Pancreas (tissue), 10 donors: Measurements from ENCODE around the gene PSMD2. TPM values are rescaled to one million over a fixed set of nuclear protein-coding genes. Genes with fewer than 3 reads are reported as not detected.
"Not testable (repeated sequence)": the region's sequence is repeated elsewhere in the genome, so short reads cannot be mapped to it uniquely, and the experiment has no call there.

Experiments
- ATAC-seq, 4 donors: fragments of 200-7000 bp; cut with Tn5 transposase; one replicate each; pipeline versions ENCODE4 v1.8.0 to v1.9.1; 2020; ENCODE audit warnings: mild to moderate bottlenecking in 4 of 4, moderate library complexity in 4 of 4
- DNase-seq, 6 donors: peaks; one replicate each; pipeline ENCODE4 v3.0.0-alpha.2; 2020
- FAIRE-seq: peaks from 2 replicates; lab custom pipeline; 2012; peaks lifted over from hg19 to GRCh38; lab: Jason Lieb, UNC
- H3K27ac ChIP-seq, 4 donors: fragments of 200-600 bp; sonication (generic); 1 replicate in 3 of 4; 2 replicates in 1 of 4; pipeline versions ENCODE4 v1.5.0 to v1.8.0; 2020
- H3K27me3 ChIP-seq, 4 donors: fragments of 200-600 bp; one replicate each; pipeline ENCODE4 v1.8.0; 2021
- H3K36me3 ChIP-seq, 3 donors: fragments of 200-600 bp; sonication (generic) in 1 of 3; one replicate each; pipeline versions ENCODE4 v1.5.0 to v1.8.0; 2020 to 2021
- H3K4me1 ChIP-seq, 3 donors: fragments of 200-600 bp; one replicate each; pipeline ENCODE4 v1.8.0; 2021
- H3K4me3 ChIP-seq, 4 donors: fragments of 200-600 bp; sonication (generic) in 2 of 4; one replicate each; pipeline versions ENCODE4 v1.5.0 to v1.8.0; 2020 to 2021
- H3K9me3 ChIP-seq, 4 donors: fragments of 200-600 bp; one replicate each; pipeline ENCODE4 v1.8.0; 2021
- WGBS, 2 donors: extraction: QIAGEN DNeasy Blood & Tissue Kit; methylation state at CpG; one replicate each; pipeline ENCODE4 v1.1.7; 2013; 5-methylcytosine and 5-hydroxymethylcytosine counted together
- intact Hi-C, 3 donors: fragments of 100-400 bp; cut with DNase I; formaldehyde crosslinking; loops; one replicate each; pipeline versions ENCODE4 v1.11.1 to v1.14.2; 2022
- polyA plus RNA-seq, 2 donors: library from polyadenylated mRNA; stranded (reverse); fragments of 200-250 nt; gene quantifications; one replicate each; pipeline ENCODE4 v1.2.3, GENCODE V29; 2013
- total RNA-seq, 6 donors: library from RNA; stranded (reverse); fragmentation: NEBNext Ultra II Directional in 4 of 6; extraction: Animal tissue kit (Norgen Biotek cat#: 25700) in 4 of 6; gene quantifications; one replicate each; pipeline versions ENCODE4 v1.2.1 to v1.2.4, GENCODE V29; 2021 to 2023
- TF ChIP-seq, protein P1 (sequence below), 4 donors: fragments of 200-600 bp; sonication (generic) in 3 of 4; IDR thresholded peaks; one replicate each; pipeline versions ENCODE4 v1.5.0 to v1.8.0; 2021; ENCODE audit warnings: antibody characterized with exemption in 4 of 4
- donor health status: healthy with polysubstance abuse.
- donor health status: DM: no; HTN: no; CAD: no; lungs with moderate emphysema.
- donor health status: DM: no; HTN: no; CAD: no.
- donor health status: control.
- donor health status: control.
- donor health status: Bipolar disorder and iron deficiency.
- donor health status: DM: yes; HTN: yes; CAD: no.
- donor health status: DM: no; HTN: no; CAD: no.
- donor health status: DM: no; HTN: no; CAD: no.
- donor health status: DM: yes; HTN: yes; CAD: no.

The PSMD2 gene
- total and polyA plus RNA-seq, 8 donors, result 38.4 to 89.6 (median 54.1) TPM

DNA sequence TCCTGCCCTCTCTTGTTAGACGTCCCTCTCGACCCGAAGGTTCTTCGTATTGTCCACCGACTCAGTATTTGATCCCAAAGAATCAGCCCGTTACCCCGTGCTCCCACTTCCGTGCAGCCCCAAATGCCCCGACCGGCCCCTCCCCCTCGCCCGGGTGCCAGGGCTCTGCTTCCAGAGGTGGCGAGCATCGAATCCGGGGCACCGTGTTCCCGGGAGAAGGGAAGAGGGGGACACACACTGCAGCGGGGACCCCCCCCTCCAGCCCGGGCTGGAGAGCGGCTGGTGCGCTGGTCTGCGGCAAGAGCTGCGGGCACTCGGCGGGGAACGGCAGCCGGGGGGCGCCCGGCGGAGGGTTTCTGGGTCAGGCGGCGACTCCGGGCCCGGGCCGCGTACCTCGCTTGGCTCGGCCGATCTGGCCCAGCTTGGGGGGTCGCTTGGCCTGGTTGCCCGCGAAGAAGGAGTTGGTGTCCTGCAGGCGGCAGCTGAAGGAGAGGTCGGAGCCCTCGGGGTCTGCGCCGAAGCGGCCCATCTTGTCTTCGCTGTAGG is 38.2 kb upstream of the PSMD2 start:
- TF ChIP-seq, protein P1, sequence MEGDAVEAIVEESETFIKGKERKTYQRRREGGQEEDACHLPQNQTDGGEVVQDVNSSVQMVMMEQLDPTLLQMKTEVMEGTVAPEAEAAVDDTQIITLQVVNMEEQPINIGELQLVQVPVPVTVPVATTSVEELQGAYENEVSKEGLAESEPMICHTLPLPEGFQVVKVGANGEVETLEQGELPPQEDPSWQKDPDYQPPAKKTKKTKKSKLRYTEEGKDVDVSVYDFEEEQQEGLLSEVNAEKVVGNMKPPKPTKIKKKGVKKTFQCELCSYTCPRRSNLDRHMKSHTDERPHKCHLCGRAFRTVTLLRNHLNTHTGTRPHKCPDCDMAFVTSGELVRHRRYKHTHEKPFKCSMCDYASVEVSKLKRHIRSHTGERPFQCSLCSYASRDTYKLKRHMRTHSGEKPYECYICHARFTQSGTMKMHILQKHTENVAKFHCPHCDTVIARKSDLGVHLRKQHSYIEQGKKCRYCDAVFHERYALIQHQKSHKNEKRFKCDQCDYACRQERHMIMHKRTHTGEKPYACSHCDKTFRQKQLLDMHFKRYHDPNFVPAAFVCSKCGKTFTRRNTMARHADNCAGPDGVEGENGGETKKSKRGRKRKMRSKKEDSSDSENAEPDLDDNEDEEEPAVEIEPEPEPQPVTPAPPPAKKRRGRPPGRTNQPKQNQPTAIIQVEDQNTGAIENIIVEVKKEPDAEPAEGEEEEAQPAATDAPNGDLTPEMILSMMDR (IDR thresholded peaks at IDR 0.05), result no peak
- ATAC-seq (peak in 1 of 4 donors; percentile 0), DNase-seq (peak; percentile 42 to 87 (median 68)), FAIRE-seq (no peak)
- Histone ChIP-seq H3K4me1 (no peaks in the 10 kb centered on the region), H3K4me3 (peak overlapping the region; percentile 31 to 78 (median 61)), H3K27me3 (no peaks in the 10 kb centered on the region), H3K9me3 (no peaks in the 10 kb centered on the region), H3K36me3 (no peaks in the 10 kb centered on the region), H3K27ac (peak overlapping the region; percentile 49 to 70 (median 59))
- intact Hi-C loops, result no loop called here
- 1% methylated on average over 44 to 49 of the region's 49 CpGs for WGBS, 2 donors

DNA sequence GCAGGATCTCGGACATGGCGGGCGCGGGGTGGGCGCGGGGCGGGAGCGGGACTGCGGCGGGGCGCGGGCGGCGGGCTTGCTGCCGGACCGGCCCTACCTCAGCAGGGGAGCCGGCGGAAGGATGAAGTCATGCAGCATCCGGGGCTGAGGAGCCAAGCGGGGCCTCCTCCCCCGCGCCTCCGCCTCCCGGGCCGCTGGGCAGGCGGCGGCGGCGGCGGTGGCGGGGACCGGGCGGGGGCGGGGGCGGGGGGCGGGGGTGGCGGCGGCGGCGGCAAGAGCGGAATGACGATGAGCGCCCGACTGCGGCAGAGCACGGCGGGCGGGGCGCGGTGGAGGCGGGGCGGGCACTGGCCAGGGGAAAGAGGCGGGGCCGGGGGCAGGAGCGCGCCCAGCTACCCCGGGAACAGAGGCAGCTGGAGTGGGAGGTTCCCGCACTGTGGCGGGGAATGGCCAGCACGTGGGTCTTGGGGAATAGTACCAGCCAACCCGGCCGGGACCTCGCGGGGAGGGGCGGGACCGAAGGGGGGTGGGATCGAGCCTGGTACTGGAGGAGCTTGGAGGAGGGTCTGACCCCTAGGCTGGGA is 37.7 kb upstream of the PSMD2 start, which contains the start of gene CAMK2N2:
Gene CAMK2N2 (minus strand): TSS at position 284 of the 584 bp plus-strand sequence. CDS start 268 bp downstream, at position 16.
- Histone ChIP-seq H3K27me3 (no peaks in the 10 kb centered on the region), H3K36me3 (no peaks in the 10 kb centered on the region), H3K4me1 (no peaks in the 10 kb centered on the region), H3K9me3 (no peaks in the 10 kb centered on the region), H3K4me3 (peak within 1 kb of the TSS; percentile 31 to 78 (median 61)), H3K27ac (peak within 1 kb of the TSS; percentile 86 to 92 (median 90))
- no peak for FAIRE-seq
- intact Hi-C loops, result no loop called here
- TF ChIP-seq, protein P1 (IDR thresholded peaks at IDR 0.05), result no peak
- 1% methylated on average over 21 to 67 of the region's 67 CpGs for WGBS, 2 donors
- peak; percentile 94 to 99 (median 98) for DNase-seq
- ATAC-seq, result peak; percentile 78 to 91 (median 84)

DNA sequence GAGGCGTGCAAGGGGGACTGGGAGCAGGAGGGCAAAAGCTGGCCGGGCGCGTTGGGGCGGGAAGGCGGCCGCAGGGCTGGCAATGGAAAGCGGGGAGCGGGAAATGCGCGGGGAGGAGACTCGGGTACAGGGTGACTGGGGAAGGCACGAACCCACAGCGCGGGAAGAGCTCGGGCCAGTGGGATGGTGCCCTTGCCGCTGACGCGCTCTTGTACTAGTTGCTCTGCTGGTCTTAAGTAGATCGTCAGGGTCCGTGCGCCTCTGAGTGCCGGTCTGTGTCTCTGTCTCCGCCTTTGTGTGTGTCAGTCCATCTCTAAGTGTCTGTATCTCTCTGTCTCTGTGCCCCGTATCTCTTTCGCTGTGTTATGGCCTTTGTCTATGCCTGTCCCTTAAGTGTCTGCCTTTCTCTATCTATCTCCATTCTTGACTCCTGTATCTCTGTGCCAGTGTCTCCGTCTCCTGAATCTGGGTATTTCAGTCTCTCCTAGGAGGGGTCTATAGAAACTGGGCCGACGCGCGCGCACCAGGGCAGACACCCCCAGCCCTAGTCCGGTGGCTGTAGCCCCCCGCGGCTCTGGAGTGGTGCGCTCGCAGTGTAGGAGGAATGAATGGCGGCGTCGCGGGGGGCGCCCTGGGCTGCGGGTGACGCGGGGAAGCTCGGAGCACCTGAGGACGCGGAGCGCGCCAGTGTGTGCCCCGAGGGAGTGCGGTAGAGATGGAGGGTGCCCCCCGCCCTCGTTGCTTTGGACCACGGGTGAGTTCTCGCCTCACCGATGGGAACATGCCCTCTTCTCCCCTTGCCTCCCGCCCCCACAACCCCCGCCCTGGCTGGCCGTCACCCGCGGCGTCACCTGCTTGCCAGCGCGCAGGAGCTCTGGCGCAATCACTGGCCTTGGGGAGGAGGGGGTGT is 36.9 kb upstream of the PSMD2 start:
- Histone ChIP-seq H3K4me1 (no peaks in the 10 kb centered on the region), H3K4me3 (peak overlapping the region; percentile 18 to 78 (median 61)), H3K36me3 (no peaks in the 10 kb centered on the region), H3K27ac (peak overlapping the region; percentile 86 to 92 (median 90)), H3K9me3 (no peaks in the 10 kb centered on the region), H3K27me3 (no peaks in the 10 kb centered on the region)
- DNase-seq, result peak; percentile 87 to 96 (median 94)
- no peak for FAIRE-seq
- TF ChIP-seq, protein P1 (IDR thresholded peaks at IDR 0.05), result no peak
- peak; percentile 71 to 79 (median 74) for ATAC-seq
- intact Hi-C loops, result no loop called here
- WGBS, 2 donors, result 1 to 2% methylated on average over 51 to 66 of the region's 66 CpGs

GRCh38 chr3:184262764-184263179 is 36.3 kb upstream of the PSMD2 start:
- no peaks in the 10 kb centered on the region for H3K4me1 ChIP-seq
- H3K27ac ChIP-seq, result peak overlapping the region; percentile 86 to 92 (median 90)
- WGBS, 2 donors, result 12 to 14% methylated on average over 15 of the region's 15 CpGs
- intact Hi-C loops, result no loop called here
- TF ChIP-seq, protein P1 (IDR thresholded peaks at IDR 0.05), result no peak
- no peaks in the 10 kb centered on the region for H3K36me3 ChIP-seq
- DNase-seq (no peak), ATAC-seq (no peak), FAIRE-seq (no peak)
- no peaks in the 10 kb centered on the region for H3K27me3 ChIP-seq
- H3K9me3 ChIP-seq, result no peaks in the 10 kb centered on the region
- peak overlapping the region in 2 of 4 donors; percentile 69 to 78 for H3K4me3 ChIP-seq

GRCh38 chr3:184267249-184267648 is 31.8 kb upstream of the PSMD2 start:
- H3K27me3 ChIP-seq, H3K36me3 ChIP-seq, H3K4me3 ChIP-seq, H3K4me1 ChIP-seq, ATAC-seq, DNase-seq, FAIRE-seq, intact Hi-C loops, H3K27ac ChIP-seq, H3K9me3 ChIP-seq: not testable (repeated sequence)
- WGBS, 2 donors, result 100% methylated on average over 1 of the region's 1 CpG
